ENCODE data around the gene IQCF5.

The IQCF5 gene

GRCh38 chr3:51896607-51897305 lies 21.4 kb upstream of the IQCF5 start:
- H3K4me3 ChIP-seq (replicated peaks; ENCODE audit: low read depth, low read length), result no peak overlapping the region
- TF ChIP-seq, protein P1, sequence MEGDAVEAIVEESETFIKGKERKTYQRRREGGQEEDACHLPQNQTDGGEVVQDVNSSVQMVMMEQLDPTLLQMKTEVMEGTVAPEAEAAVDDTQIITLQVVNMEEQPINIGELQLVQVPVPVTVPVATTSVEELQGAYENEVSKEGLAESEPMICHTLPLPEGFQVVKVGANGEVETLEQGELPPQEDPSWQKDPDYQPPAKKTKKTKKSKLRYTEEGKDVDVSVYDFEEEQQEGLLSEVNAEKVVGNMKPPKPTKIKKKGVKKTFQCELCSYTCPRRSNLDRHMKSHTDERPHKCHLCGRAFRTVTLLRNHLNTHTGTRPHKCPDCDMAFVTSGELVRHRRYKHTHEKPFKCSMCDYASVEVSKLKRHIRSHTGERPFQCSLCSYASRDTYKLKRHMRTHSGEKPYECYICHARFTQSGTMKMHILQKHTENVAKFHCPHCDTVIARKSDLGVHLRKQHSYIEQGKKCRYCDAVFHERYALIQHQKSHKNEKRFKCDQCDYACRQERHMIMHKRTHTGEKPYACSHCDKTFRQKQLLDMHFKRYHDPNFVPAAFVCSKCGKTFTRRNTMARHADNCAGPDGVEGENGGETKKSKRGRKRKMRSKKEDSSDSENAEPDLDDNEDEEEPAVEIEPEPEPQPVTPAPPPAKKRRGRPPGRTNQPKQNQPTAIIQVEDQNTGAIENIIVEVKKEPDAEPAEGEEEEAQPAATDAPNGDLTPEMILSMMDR (IDR thresholded peaks at IDR 0.05; ENCODE audit: low read length, missing control alignments), result no peak
- no peak for DNase-seq (ENCODE audit: low read depth)

- TF ChIP-seq, protein P1 (IDR thresholded peaks at IDR 0.05; ENCODE audit: low read length, missing control alignments), result no peak
- H3K4me3 ChIP-seq (replicated peaks; ENCODE audit: low read depth, low read length), result no peak overlapping the region
- no peak for DNase-seq (ENCODE audit: low read depth)
Measured at GRCh38 chr3:51894939-51895338, 19.5 kb upstream of the IQCF5 start.

DNA sequence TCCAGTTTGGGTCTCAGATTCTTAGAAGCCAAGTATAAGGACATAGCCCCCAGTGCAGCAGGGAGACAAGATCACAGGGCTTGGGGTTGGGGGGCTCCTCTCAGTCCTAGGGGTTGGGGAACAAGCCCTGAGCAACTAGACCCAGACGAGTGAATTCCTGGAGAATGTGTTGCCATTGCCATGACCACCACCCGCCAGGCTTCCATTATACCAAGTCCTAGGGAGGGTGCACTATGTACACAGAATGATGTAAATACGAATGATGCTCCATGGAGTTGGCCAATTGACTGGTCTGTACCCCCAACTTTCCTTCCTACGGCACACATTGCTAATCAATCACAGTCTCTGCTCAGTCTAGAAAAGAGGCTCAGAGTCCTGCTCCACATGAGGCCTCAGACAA lies 19.0 kb upstream of the IQCF5 start:
- TF ChIP-seq, protein P1 (IDR thresholded peaks at IDR 0.05; ENCODE audit: low read length, missing control alignments), result no peak
- H3K4me3 ChIP-seq (replicated peaks; ENCODE audit: low read depth, low read length), result no peak overlapping the region
- DNase-seq (ENCODE audit: low read depth), result no peak

DNA sequence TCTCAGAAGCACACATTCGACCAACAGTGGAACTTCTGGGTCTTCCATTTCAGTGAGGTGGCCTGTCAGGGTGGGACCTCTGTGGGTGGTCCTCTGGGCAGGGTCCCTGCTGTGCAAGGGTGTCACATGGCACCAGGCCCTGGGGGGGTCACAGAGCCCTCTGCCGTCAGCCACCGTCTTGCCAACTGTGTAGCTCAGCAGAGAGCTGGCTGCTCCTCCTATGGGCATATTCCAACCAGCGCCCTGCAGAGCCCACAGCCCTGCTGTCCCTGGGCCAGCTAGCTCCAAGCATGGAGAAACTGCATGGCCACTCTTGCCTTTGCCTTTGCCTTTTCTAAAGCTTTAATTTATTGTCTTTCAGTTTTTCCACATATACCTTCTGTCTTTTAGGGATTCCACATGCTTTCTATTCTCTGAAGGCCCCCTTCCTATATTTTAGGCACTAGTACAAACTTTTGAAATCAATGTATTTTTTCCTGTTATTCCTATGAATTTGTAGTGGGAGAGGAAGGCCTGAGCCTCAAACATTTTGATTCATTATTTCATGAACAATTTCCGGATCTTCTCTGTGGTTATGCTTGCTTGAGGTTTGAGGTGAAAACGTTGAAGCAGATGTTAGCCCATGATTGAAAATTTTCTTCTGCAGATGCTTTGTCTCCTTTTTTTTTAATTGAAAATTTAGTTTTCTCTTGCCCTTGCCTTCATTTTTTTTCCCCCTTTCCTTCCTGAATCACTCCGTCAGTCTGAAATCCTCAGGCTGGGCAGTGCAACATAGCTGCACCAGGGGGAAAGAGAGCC lies 16.0 kb upstream of the IQCF5 start:
- H3K4me3 ChIP-seq (replicated peaks; ENCODE audit: low read depth, low read length), result no peak overlapping the region
- DNase-seq (ENCODE audit: low read depth), result no peak
- TF ChIP-seq, protein P1 (IDR thresholded peaks at IDR 0.05; ENCODE audit: low read length, missing control alignments), result no peak

- TF ChIP-seq, protein P1 (IDR thresholded peaks at IDR 0.05; ENCODE audit: low read length, missing control alignments), result no peak
- no peak overlapping the region for H3K4me3 ChIP-seq (replicated peaks; ENCODE audit: low read depth, low read length)
- no peak for DNase-seq (ENCODE audit: low read depth)
Measured at GRCh38 chr3:51888463-51889105, 13.2 kb upstream of the IQCF5 start.

GRCh38 chr3:51887620-51888019 lies 12.2 kb upstream of the IQCF5 start:
- no peak overlapping the region for H3K4me3 ChIP-seq (replicated peaks; ENCODE audit: low read depth, low read length)
- TF ChIP-seq, protein P1 (IDR thresholded peaks at IDR 0.05; ENCODE audit: low read length, missing control alignments), result no peak

More at GRCh38 chr3:51887620-51888019, 12.2 kb upstream of the IQCF5 start:
- DNase-seq (ENCODE audit: low read depth), result no peak
